Liver (tissue), 9 donors: ENCODE data around the gene PKNOX1. TPM values are rescaled to one million over a fixed set of nuclear protein-coding genes. Genes with fewer than 3 reads are reported as not detected.

ENCODE experiments used
- DNase-seq: peaks from one replicate; pipeline ENCODE4 v3.0.0-alpha.2; 2017; ENCODE audit warnings: low spot score
- H3K27ac ChIP-seq, 2 donors: one replicate each; pipeline ENCODE4 v1.7.0; 2013; ENCODE audit warnings: inconsistent platforms in 2 of 2, low read length in 2 of 2, control low read depth in 1 of 2, low read depth in 1 of 2, mild to moderate bottlenecking in 1 of 2
- H3K27me3 ChIP-seq, 4 donors: one replicate each; pipeline versions ENCODE4 v1.6.1 to v1.7.0; 2013; ENCODE audit warnings: low read length in 3 of 4, inconsistent platforms in 1 of 4, mild to moderate bottlenecking in 1 of 4, moderate library complexity in 1 of 4; ENCODE audit not compliant: control insufficient read depth in 4 of 4, insufficient read depth in 4 of 4
- H3K36me3 ChIP-seq, 4 donors: one replicate each; pipeline versions ENCODE4 v1.6.1 to v1.7.0; 2013; ENCODE audit warnings: low read length in 3 of 4, mild to moderate bottlenecking in 3 of 4, low read depth in 1 of 4, moderate library complexity in 1 of 4; ENCODE audit not compliant: control insufficient read depth in 4 of 4, insufficient read depth in 3 of 4
- H3K4me1 ChIP-seq, 4 donors: one replicate each; pipeline versions ENCODE4 v1.6.1 to v1.7.0; 2013; ENCODE audit warnings: low read length in 3 of 4, mild to moderate bottlenecking in 3 of 4, moderate library complexity in 1 of 4; ENCODE audit not compliant: control insufficient read depth in 4 of 4, insufficient read depth in 4 of 4
- H3K4me3 ChIP-seq, 3 donors: one replicate each; pipeline versions ENCODE4 v1.6.1 to v1.7.0; 2013; ENCODE audit warnings: low read length in 3 of 3, control low read depth in 1 of 3, low read depth in 1 of 3, mild to moderate bottlenecking in 1 of 3
- H3K9ac ChIP-seq, 2 donors: one replicate each; pipeline ENCODE4 v1.7.0; 2013; ENCODE audit warnings: low read length in 2 of 2, mild to moderate bottlenecking in 2 of 2, moderate library complexity in 2 of 2, control low read depth in 1 of 2, low read depth in 1 of 2
- H3K9me3 ChIP-seq, 4 donors: one replicate each; pipeline versions ENCODE4 v1.6.1 to v1.7.0; 2013; ENCODE audit warnings: low read length in 3 of 4; ENCODE audit not compliant: control insufficient read depth in 4 of 4
- CTCF ChIP-seq: fragments of 150-350 bp; IDR thresholded peaks from 2 replicates; pipeline ENCODE4 v1.5.1; 2017; ENCODE audit warnings: improper control_type of control experiment, low read depth, low read length; ENCODE audit not compliant: missing input control
- EGR1 ChIP-seq, 2 donors: IDR thresholded peaks; 2 replicates each; pipeline ENCODE4 v1.6.1; 2016 to 2018; ENCODE audit warnings: antibody characterized with exemption in 2 of 2, low read depth in 2 of 2
- FOXA1 ChIP-seq: IDR thresholded peaks from 2 replicates; pipeline ENCODE4 v1.6.1; 2016; ENCODE audit warnings: antibody characterized with exemption
- FOXA2 ChIP-seq: IDR thresholded peaks from 2 replicates; pipeline ENCODE4 v1.6.1; 2016; ENCODE audit warnings: antibody characterized with exemption
- GABPA ChIP-seq, 2 donors: IDR thresholded peaks in 1 of 2; conservative IDR thresholded peaks in 1 of 2; 2 replicates each; pipeline ENCODE4 v1.6.1; 2016; ENCODE audit warnings: antibody characterized with exemption in 2 of 2, mild to moderate bottlenecking in 1 of 2, moderate library complexity in 1 of 2
- HNF4A ChIP-seq, 2 donors: conservative IDR thresholded peaks; 2 replicates each; pipeline ENCODE4 v1.6.1; 2016; ENCODE audit warnings: antibody characterized with exemption in 2 of 2, mild to moderate bottlenecking in 2 of 2
- HNF4G ChIP-seq: IDR thresholded peaks from 2 replicates; pipeline ENCODE4 v1.6.1; 2016; ENCODE audit warnings: antibody characterized with exemption
- JUND ChIP-seq, 2 donors: IDR thresholded peaks; 2 replicates each; pipeline ENCODE4 v1.6.1; 2016; ENCODE audit warnings: antibody characterized with exemption in 2 of 2
- MAX ChIP-seq: IDR thresholded peaks from 2 replicates; pipeline ENCODE4 v1.6.1; 2016; ENCODE audit warnings: antibody characterized with exemption
- NR2F2 ChIP-seq: IDR thresholded peaks from 2 replicates; pipeline ENCODE4 v1.6.1; 2016; ENCODE audit warnings: antibody characterized with exemption
- RAD21 ChIP-seq, 2 donors: IDR thresholded peaks; 2 replicates each; pipeline ENCODE4 v1.6.1; 2016; ENCODE audit warnings: antibody characterized with exemption in 2 of 2, mild to moderate bottlenecking in 2 of 2
- REST ChIP-seq: IDR thresholded peaks from 2 replicates; pipeline ENCODE4 v1.6.1; 2016; ENCODE audit warnings: antibody characterized with exemption, mild to moderate bottlenecking
- RXRA ChIP-seq, 2 donors: IDR thresholded peaks; 2 replicates each; pipeline ENCODE4 v1.6.1; 2017 to 2018; ENCODE audit warnings: antibody characterized with exemption in 2 of 2, mild to moderate bottlenecking in 1 of 2
- SP1 ChIP-seq: IDR thresholded peaks from 2 replicates; pipeline ENCODE4 v1.6.1; 2018; ENCODE audit warnings: antibody characterized with exemption, mild to moderate bottlenecking
- TAF1 ChIP-seq: conservative IDR thresholded peaks from 2 replicates; pipeline ENCODE4 v1.6.1; 2016; ENCODE audit warnings: antibody characterized with exemption, mild to moderate bottlenecking
- YY1 ChIP-seq: IDR thresholded peaks from 2 replicates; pipeline ENCODE4 v1.6.1; 2016; ENCODE audit warnings: antibody characterized with exemption, mild to moderate bottlenecking
- ZBTB33 ChIP-seq: IDR thresholded peaks from 2 replicates; pipeline ENCODE4 v1.6.1; 2016; ENCODE audit warnings: antibody characterized with exemption
- WGBS: extraction: QIAGEN DNeasy Blood & Tissue Kit; methylation state at CpG from one replicate; pipeline ENCODE4 v1.1.7; 2013; 5-methylcytosine and 5-hydroxymethylcytosine counted together
- polyA plus RNA-seq, 2 donors: library from polyadenylated mRNA; stranded (reverse) in 1 of 2; unstranded in 1 of 2; fragments of 200-250 nt in 1 of 2; fragments of >200 nt in 1 of 2; fragmentation: Nextera tagmentation in 1 of 2; extraction: Ambion mirVana in 1 of 2; gene quantifications; one replicate each; pipeline versions ENCODE4 v1.2.1 to v1.2.3, GENCODE V29; 2013 to 2015
- total RNA-seq, 2 donors: library from RNA; depleted of rRNA; stranded (reverse); fragments of >200 nt; gene quantifications; one replicate each; pipeline ENCODE4 v1.2.3, GENCODE V29; 2014
- TF ChIP-seq, protein P1 (sequence below): IDR thresholded peaks from 2 replicates; pipeline ENCODE4 v1.6.1; 2016; ENCODE audit warnings: antibody characterized with exemption
- donor health status: healthy.
- donor health status: healthy.
- donor health status: healthy.
- donor health status: healthy.
- donor health status: healthy.

The PKNOX1 gene
- total and polyA plus RNA-seq, 4 donors = 2.8 to 10.3 (median 8.0) TPM

- WGBS = 92% methylated on average over 6 of the region's 6 CpGs
- Histone ChIP-seq H3K27ac (no peak overlapping the region), H3K9me3 (no peaks in the 10 kb centered on the region), H3K27me3 (no peaks in the 10 kb centered on the region), H3K4me3 (no peak overlapping the region), H3K4me1 (no peaks in the 10 kb centered on the region), H3K9ac (no peak overlapping the region), H3K36me3 (peaks cover 7 to 40% (median 26%) of the 10 kb centered on the region in 4 donors)
- no peak for TF ChIP-seq ZBTB33
- TF ChIP-seq JUND (IDR thresholded peaks at IDR 0.05) = no peak
- no peak for TF ChIP-seq RAD21 (IDR thresholded peaks at IDR 0.05)
- TF ChIP-seq GABPA (IDR thresholded peaks at IDR 0.05 in 1 of 2, conservative IDR thresholded peaks at IDR 0.05 in 1 of 2) = no peak
- no peak for TF ChIP-seq MAX
- TF ChIP-seq YY1 = no peak
- no peak for TF ChIP-seq FOXA1
- no peak for TF ChIP-seq NR2F2
- no peak for TF ChIP-seq EGR1 (IDR thresholded peaks at IDR 0.05; ENCODE audit: low read depth in 2 of 2)
- TF ChIP-seq HNF4A (conservative IDR thresholded peaks at IDR 0.05) = no peak
- no peak for TF ChIP-seq HNF4G
- no peak for TF ChIP-seq RXRA (IDR thresholded peaks at IDR 0.05)
- TF ChIP-seq SP1 = no peak
- no peak for TF ChIP-seq CTCF
- no peak for TF ChIP-seq TAF1
- no peak for TF ChIP-seq FOXA2
- TF ChIP-seq, protein P1, sequence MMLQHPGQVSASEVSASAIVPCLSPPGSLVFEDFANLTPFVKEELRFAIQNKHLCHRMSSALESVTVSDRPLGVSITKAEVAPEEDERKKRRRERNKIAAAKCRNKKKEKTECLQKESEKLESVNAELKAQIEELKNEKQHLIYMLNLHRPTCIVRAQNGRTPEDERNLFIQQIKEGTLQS = no peak
- no peak for TF ChIP-seq REST
- no peak for DNase-seq
These were observed 38.2 kb downstream of the PKNOX1 start for GRCh38 chr21:43012596-43012995.
